ENCODE data around the gene USP9Y. TPM values are rescaled to one million over a fixed set of nuclear protein-coding genes. Genes with fewer than 3 reads are reported as not detected.

The USP9Y gene
- total RNA-seq, 1 donor from 2014 or later, result 10.3 TPM

DNA sequence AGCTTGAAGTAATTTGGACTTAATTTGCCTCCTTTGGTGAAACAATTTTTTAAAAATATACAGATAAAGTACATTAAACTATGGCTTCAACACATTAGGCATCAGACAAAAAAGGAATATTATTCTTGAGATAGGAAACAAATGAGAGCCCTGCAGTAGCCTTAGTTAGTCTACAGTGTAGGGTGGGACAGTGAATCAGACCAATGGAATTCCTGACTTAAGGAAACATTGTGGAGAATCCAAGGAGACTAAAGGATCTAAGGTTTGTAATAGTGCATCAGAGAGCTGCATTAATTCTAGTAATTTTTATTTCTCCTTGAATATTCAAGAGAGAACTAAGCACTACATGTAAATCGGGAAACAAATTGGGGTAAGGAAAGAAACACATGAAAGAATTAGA, 125.8 kb downstream of the USP9Y start:
- Mint-ChIP-seq H3K9me3 (no peaks in the 10 kb centered on the region), H3K27me3 (no peaks in the 10 kb centered on the region), H3K36me3 (ENCODE audit: low read depth) (peaks cover 3% of the 10 kb centered on the region), H3K27ac (no peak overlapping the region), H3K4me3 (no peak overlapping the region), H3K4me1 (no peaks in the 10 kb centered on the region)
- intact Hi-C loops (cut with micrococcal nuclease), result no loop called here
- DNase-seq, result no peak

GRCh38 chrY:12833284-12833683, 132.3 kb downstream of the USP9Y start:
- intact Hi-C loops (cut with micrococcal nuclease), result no loop called here
- Mint-ChIP-seq H3K4me1 (no peaks in the 10 kb centered on the region), H3K27me3 (no peaks in the 10 kb centered on the region), H3K9me3 (no peaks in the 10 kb centered on the region), H3K4me3 (no peak overlapping the region), H3K36me3 (ENCODE audit: low read depth) (peaks cover 8% of the 10 kb centered on the region), H3K27ac (no peak overlapping the region)
- no peak for DNase-seq

DNA sequence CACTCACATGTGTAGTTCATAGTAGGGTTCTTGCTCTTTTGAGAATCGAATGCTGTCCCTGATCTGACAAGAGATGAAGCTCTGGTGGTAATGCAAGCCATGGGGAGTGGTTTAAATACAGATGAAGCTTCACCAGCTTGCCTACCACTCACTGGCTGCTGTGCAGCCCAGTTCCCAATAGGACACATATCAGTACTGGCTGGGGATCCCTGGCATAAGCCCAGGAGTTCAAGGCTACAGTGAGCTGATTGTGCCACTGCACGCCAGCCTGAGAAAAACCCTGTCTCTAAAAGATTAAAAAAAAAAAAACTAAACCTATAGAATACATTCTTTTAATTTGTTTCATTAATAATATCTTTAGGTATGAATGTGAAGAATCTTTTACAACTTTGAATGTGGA, 136.5 kb downstream of the USP9Y start:
- Mint-ChIP-seq H3K4me1 (no peaks in the 10 kb centered on the region), H3K4me3 (no peak overlapping the region), H3K36me3 (ENCODE audit: low read depth) (peaks cover 5% of the 10 kb centered on the region), H3K27me3 (no peaks in the 10 kb centered on the region), H3K9me3 (no peaks in the 10 kb centered on the region), H3K27ac (no peak overlapping the region)
- DNase-seq, result no peak
- intact Hi-C loops (cut with micrococcal nuclease), result no loop called here

DNA sequence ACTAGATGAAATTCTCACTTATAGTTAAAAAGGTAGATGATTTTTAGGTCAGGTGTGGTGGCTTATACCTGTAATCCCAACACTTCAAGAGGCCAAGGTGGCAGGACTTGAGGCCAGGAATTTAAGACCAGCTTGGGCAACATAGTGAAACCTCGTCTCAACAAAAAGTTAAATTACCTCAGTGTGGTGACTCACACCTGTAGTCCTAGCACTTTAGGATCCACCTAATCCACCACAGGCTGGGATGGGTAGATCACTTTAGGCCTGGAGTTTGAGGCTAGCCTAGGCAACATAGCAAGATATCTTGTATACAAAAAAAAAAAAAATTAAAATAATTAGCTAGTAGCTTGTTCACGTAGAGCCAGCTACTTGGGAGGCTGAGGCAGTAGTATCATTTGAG, 140.3 kb downstream of the USP9Y start:
- Mint-ChIP-seq H3K27ac (no peak overlapping the region), H3K27me3 (no peaks in the 10 kb centered on the region), H3K36me3 (ENCODE audit: low read depth) (peaks cover 3% of the 10 kb centered on the region), H3K4me1 (no peaks in the 10 kb centered on the region), H3K4me3 (no peak overlapping the region), H3K9me3 (no peaks in the 10 kb centered on the region)
- intact Hi-C loops (cut with micrococcal nuclease), result no loop called here
- DNase-seq, result no peak

DNA sequence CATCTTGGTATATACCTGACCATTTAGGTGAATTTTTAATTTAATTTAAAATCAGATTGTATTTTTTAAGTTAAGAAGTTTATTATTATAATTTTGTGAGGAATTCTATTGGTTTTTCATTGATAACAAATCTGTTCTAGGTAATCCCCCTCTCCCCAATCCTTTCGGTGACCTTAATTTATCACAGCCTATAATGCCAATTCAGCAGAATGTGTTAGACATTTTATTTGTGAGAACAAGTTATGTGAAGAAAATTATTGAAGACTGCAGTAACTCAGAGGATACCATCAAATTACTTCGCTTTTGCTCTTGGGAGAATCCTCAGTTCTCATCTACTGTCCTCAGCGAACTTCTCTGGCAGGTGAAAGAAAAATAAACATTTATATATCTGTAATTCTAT, 145.8 kb downstream of the USP9Y start:
- no peak for DNase-seq
- Mint-ChIP-seq H3K4me1 (peaks cover 4% of the 10 kb centered on the region), H3K4me3 (no peak overlapping the region), H3K27me3 (no peaks in the 10 kb centered on the region), H3K9me3 (peaks cover 8% of the 10 kb centered on the region), H3K27ac (no peak overlapping the region), H3K36me3 (ENCODE audit: low read depth) (peaks cover 30% of the 10 kb centered on the region)
- intact Hi-C loops (cut with micrococcal nuclease), result no loop called here

GRCh38 chrY:12855791-12856275, 154.8 kb downstream of the USP9Y start:
- DNase-seq, result no peak
- Mint-ChIP-seq H3K36me3 (ENCODE audit: low read depth) (peaks cover 18% of the 10 kb centered on the region), H3K4me1 (no peaks in the 10 kb centered on the region), H3K9me3 (no peaks in the 10 kb centered on the region), H3K27ac (no peak overlapping the region), H3K27me3 (no peaks in the 10 kb centered on the region), H3K4me3 (no peak overlapping the region)
- intact Hi-C loops (cut with micrococcal nuclease), result no loop called here

DNA sequence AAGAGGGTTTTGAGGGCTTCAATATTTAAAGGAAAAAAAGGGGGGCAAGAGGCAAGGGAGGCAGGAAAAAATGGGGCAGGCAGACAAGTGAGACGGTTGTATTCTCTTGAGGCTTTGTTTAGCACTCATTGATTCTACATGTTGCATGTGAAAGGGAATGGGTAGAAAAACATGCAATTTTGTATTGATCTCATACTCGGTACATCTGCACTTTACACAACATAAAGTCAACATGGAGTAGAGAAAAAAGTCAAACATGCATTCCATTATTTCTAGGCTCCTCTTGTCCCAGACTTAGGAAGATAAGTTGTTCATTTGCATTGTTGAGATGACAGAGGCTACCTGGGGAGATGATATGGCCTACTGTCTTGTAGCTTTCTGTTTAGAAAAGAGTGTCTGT, 166.9 kb downstream of the USP9Y start:
- Mint-ChIP-seq H3K27ac (no peak overlapping the region), H3K36me3 (ENCODE audit: low read depth) (no peaks in the 10 kb centered on the region), H3K27me3 (no peaks in the 10 kb centered on the region), H3K4me1 (no peaks in the 10 kb centered on the region), H3K9me3 (no peaks in the 10 kb centered on the region), H3K4me3 (no peak overlapping the region)
- no peak for DNase-seq
- intact Hi-C loops (cut with micrococcal nuclease), result no loop called here

DNA sequence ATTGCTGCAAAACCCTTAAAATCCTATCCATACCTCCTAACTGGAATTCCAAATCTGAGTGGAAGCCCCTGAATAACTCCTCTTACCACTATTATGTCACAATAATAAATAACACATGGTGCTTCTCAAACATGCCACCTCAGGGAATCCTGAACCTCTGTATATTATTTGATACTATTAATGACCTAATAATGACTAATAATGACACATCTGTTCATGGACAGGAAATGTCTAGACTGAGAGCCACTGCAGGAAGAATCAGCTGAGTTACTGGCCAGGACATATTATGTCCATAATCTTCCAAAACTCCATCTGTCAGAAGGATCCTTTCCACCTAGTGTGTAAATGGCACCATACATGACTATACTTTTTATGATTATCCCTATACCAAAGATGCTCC, 195.9 kb downstream of the USP9Y start:
- no peak for DNase-seq
- intact Hi-C loops (cut with micrococcal nuclease), result no loop called here
- peaks cover 2% of the 10 kb centered on the region for H3K9me3 Mint-ChIP-seq
- no peak overlapping the region for H3K27ac Mint-ChIP-seq
- H3K4me3 Mint-ChIP-seq, result no peak overlapping the region
- peaks cover 10% of the 10 kb centered on the region for H3K27me3 Mint-ChIP-seq
- no peaks in the 10 kb centered on the region for H3K36me3 Mint-ChIP-seq (ENCODE audit: low read depth)
- H3K4me1 Mint-ChIP-seq, result no peaks in the 10 kb centered on the region

DNA sequence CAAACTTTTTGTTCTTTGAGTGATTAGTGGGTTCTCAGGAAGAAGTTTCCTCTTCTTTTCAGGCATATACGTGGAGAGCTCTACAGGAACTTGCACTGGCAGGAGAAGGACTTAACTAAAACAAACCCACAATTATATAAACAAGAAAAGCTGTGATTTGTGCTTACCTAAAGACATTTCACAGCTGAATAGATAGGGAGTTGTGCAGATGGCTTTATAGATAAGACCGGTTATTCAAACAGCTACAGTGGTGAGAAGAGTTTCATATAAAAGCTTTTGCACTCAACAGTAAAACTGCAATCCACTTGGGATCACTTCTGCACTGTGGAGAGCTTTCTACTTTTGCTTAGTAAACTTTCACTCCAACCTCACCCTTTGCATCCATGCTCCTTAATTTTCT, 197.6 kb downstream of the USP9Y start:
- Mint-ChIP-seq H3K27me3 (peaks cover 10% of the 10 kb centered on the region), H3K4me1 (no peaks in the 10 kb centered on the region), H3K36me3 (ENCODE audit: low read depth) (no peaks in the 10 kb centered on the region), H3K27ac (no peak overlapping the region), H3K9me3 (no peaks in the 10 kb centered on the region), H3K4me3 (no peak overlapping the region)
- intact Hi-C loops (cut with micrococcal nuclease), result no loop called here
- no peak for DNase-seq

GRCh38 chrY:12904618-12905516, 203.8 kb downstream of the USP9Y start, which contains the start of gene DDX3Y:
DDX3Y (plus strand) TSS chrY:12904868; CDS start chrY:12904937, 69 bp downstream.
- Mint-ChIP-seq H3K36me3 (ENCODE audit: low read depth) (peaks cover 28% of the 10 kb centered on the region), H3K4me1 (peaks cover 8% of the 10 kb centered on the region)

DNA sequence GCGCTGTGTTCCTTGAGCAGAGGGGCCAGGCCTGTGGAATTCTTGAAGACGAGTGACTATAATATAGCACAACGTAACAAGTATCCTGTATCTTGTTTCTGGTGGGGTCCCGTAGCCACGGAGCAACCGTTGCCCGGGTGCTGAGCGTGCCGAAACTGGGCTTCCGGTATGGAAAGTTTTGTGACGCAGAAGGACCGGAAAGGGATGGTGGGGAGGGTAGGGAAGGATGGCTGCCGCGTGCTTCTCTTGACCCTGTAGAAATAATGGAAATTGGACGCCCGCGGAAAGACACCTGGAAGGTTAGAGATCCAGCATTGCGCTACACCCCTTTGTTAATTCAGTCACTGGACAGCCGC, 204.5 kb downstream of the USP9Y start:
- Mint-ChIP-seq H3K4me1 (peaks cover 11% of the 10 kb centered on the region), H3K36me3 (ENCODE audit: low read depth) (peaks cover 34% of the 10 kb centered on the region), H3K4me3 (peak overlapping the region; percentile 98), H3K27ac (peak overlapping the region; percentile 100), H3K9me3 (no peaks in the 10 kb centered on the region), H3K27me3 (no peaks in the 10 kb centered on the region)
- intact Hi-C loops (cut with micrococcal nuclease), result loop anchor here (1.0 to 10.0 kb wide), 6 partner anchors 171 to 1439 kb away; partner anchors contain the start of gene TMSB4Y
- DNase-seq, result peak; percentile 92

More at GRCh38 chrY:12904618-12905516, 203.8 kb downstream of the USP9Y start, which contains the start of gene DDX3Y:
- H3K27me3 Mint-ChIP-seq, result no peaks in the 10 kb centered on the region
- peak within 1 kb of the TSS; percentile 98 for H3K4me3 Mint-ChIP-seq
- H3K9me3 Mint-ChIP-seq, result no peaks in the 10 kb centered on the region
- H3K27ac Mint-ChIP-seq, result peak within 1 kb of the TSS; percentile 100
- intact Hi-C loops (cut with micrococcal nuclease), result loop anchor here (1.0 to 10.0 kb wide), 6 partner anchors 170 to 1440 kb away; partner anchors contain the start of gene TMSB4Y
- DNase-seq, result peak; percentile 95

DNA sequence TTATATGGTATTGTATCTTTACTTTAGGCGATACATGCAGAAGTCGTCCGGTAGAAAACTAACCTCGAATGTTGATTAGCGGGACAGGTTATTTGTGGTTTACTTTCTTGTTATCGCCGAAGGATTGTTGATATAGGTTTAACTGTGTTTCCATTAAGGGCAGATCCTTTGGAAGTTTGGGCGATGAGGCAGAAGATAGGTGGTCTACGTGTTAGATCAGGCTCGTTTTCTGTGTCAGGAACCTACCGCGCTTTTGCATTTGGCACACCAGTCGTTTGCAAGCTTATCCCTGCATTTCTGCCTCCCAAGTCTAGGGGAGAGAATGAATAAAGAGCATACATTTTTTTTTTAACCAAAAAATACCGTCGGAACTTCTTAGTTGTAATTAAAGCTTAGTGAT, 204.9 kb downstream of the USP9Y start:
- Mint-ChIP-seq H3K9me3 (no peaks in the 10 kb centered on the region), H3K36me3 (ENCODE audit: low read depth) (peaks cover 36% of the 10 kb centered on the region), H3K4me1 (peaks cover 11% of the 10 kb centered on the region), H3K4me3 (peak overlapping the region; percentile 98), H3K27ac (peak overlapping the region; percentile 100), H3K27me3 (no peaks in the 10 kb centered on the region)
- no peak for DNase-seq
- intact Hi-C loops (cut with micrococcal nuclease), result loop anchor here (1.0 to 10.0 kb wide), 6 partner anchors 171 to 1439 kb away; partner anchors contain the start of gene TMSB4Y
